GM21367 (cell line): ENCODE results near the gene OR56A3.
A peak's percentile ranks its signal among the peaks of the same experiment; 100 is the strongest.

Source experiments
- ATAC-seq: cut with Tn5 transposase; IDR thresholded peaks from one replicate; pipeline ENCODE4 v1.9.1; 2021; ENCODE audit not compliant: unreplicated experiment

Gene OR56A3

DNA sequence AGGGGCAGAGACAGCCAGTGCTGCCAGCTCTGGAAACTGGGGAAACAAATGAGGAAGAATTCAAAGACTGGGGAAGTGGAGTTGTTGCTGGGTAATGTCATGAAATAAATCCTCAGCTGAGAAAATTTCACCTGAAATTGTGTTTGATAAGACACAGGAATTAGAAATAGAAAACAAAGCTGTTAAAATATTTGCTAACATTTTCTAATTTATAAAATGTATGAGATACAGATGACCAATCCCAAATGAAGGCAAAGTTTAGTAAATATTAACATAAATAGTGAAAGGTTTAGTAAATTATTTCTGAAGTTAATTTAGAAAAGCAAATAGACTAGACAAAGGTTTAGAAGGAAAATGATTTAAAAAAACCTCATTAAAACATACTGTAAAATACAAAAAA, 26.3 kb downstream of the OR56A3 start, which contains the start of gene OR56A5:
Gene OR56A5 (minus strand): TSS at position 101 of the 400 bp plus-strand sequence. CDS start 0 bp downstream, at position 101.
- no peak for ATAC-seq

DNA sequence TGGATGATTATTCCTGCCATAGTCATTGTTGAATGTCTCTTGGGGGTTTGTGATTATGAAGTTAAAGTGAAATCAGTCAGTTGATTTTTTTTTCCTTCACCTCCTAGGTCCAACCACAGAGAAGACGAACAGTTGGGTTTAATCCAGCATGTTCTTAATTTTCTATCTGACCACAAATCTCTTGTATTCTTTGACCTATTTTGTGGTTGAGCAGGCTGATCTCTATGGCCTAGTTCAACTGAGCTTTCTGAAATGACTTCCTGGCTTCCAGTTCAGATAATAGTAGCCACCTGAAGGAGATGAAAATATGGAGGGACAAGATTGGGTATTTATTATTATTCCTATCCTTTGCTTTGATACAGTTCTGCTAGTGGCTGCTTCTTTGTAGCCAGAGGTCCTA, 31.5 kb downstream of the OR56A3 start:
- ATAC-seq, result no peak

DNA sequence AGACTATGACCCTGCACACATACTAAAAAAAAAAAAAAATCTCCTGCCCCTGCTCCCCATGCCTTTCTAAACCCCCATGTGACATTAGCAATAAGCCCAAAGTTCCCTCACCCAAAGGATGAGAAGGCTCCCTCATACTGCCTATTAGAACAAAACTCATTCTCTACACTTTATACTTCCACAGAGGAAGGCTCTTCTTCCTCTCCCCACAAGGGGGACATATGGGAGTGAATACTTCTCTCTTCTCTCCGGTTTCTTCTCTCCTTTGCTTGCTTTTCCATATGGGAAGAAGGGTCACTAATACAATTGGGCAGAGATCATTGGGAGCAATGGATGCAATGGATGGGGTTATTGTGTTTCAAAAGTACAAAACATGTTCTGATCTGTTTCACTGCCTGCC, 41.4 kb downstream of the OR56A3 start:
- ATAC-seq, result no peak

DNA sequence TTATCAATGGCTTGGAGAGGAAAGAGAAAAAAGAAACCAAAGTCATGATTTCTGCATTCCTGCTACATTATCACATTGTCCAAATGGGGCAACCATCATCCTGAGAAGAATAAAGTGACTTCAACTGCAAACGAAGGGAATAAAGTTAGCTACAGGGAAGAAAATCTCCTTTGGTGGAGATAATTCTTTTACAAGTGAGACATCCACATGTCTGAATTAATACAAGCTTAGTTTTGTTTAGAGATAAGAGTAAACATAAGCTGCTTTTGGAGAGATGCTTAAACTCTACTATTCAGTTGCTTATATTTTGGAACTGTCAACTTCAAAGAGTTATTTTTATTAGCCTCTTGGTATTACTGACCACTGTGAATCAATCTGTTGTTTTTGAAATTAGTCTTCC, 44.8 kb downstream of the OR56A3 start, which contains the start of gene OR52L1:
Gene OR52L1 (minus strand): TSS at position 101 of the 400 bp plus-strand sequence. CDS start 55 bp downstream, at position 46.
- ATAC-seq, result no peak

DNA sequence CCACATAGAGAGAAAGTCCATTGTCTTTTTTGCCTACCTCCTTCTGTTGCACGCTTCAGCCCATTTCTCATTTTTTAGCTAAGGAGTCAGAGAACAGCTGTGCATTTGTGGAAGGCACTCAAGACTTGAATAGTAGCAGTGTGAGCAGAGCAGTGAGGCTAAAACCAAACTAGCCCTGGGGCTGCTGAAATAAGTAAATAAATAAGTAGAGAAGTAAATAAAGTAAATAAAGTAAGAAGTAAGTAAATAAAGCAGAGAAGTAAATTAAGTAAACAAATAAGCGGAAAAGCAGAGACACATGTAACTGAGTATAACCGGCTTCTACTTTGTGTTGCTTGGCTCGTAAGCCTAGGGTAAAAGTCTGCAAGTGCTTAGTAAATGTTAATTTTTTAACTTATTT, 47.2 kb downstream of the OR56A3 start:
- no peak for ATAC-seq

DNA sequence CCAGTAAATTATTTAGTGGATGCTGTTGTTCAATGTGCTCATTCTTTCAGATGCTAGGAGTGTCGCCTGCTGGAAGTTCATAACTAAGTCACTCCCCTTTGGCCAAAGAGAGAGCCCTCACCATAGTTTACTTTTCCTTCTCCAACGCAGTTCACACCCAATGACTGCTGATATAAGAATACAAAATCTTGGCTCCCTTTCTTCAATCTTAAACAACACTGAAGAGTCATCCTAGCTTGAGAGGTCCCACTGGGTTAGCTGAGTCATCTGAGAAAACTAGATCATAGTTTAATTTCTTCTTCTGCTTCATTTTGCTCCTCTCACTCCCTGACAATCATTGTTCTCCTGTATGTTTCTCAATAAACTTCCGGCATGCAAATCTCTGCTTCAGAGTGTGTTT, 50.1 kb downstream of the OR56A3 start:
- ATAC-seq, result no peak

DNA sequence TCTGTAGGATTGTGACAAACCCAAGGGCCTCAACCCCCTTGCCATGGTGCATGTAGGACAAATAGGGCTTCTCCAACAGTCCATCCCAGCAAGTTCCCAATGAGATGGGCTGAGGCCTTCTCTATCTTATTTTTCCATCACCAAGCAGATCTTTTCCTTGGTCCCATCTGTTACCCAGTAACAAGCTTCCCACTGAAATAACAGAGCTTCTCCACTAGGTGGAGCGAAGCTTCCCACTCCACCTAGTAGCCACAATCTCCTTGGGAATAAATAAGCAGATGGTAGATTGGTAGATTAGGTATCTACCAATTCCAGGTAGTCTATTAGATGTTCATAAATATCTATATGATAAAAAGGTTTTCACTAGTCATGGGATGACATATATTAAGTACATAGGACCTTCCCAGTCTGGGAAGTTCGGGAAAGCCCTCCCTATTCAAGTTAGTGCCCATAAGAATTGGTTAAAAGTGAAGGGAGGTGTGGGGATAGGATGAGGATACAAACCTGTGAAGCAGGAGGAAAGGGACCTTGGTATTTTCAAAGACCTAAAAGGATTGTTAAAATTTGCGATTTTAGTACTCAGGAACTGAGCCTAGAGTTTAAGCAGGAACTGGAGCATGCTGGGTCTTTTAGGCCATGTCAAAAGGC, 50.7 kb downstream of the OR56A3 start:
- ATAC-seq, result peak; percentile 60

DNA sequence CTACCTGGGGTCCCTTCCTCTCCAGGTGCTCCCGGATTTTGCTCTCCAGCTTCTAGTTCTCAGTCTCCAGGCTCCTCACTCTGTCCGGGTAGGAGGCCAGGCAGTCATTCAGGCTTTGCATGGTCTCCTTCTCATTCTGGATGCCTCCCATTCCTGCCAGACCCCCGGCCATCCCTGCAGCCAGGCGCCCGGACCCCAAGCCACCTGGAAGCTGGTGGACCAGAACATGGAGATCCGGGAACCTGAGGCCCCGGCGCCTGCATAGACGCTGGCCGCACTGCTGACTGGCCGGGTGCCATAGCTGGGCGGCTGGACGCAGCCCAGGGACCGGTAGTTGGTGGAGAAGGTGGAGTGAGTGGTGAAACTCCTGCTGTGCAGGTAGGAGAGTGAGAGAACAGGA, 52.7 kb downstream of the OR56A3 start:
- ATAC-seq, result no peak
